Activated CD8-positive, alpha-beta memory T cell treated with anti-CD3 and anti-CD28 coated beads, Interleukin-2, amount 50 U/mL, for 4 hours (primary cell): ENCODE measurements around the gene ADGRB2.

ENCODE experiments used
- DNase-seq: peaks from one replicate; pipeline ENCODE4 v3.0.0-alpha.2; 2020

ADGRB2 gene

DNA sequence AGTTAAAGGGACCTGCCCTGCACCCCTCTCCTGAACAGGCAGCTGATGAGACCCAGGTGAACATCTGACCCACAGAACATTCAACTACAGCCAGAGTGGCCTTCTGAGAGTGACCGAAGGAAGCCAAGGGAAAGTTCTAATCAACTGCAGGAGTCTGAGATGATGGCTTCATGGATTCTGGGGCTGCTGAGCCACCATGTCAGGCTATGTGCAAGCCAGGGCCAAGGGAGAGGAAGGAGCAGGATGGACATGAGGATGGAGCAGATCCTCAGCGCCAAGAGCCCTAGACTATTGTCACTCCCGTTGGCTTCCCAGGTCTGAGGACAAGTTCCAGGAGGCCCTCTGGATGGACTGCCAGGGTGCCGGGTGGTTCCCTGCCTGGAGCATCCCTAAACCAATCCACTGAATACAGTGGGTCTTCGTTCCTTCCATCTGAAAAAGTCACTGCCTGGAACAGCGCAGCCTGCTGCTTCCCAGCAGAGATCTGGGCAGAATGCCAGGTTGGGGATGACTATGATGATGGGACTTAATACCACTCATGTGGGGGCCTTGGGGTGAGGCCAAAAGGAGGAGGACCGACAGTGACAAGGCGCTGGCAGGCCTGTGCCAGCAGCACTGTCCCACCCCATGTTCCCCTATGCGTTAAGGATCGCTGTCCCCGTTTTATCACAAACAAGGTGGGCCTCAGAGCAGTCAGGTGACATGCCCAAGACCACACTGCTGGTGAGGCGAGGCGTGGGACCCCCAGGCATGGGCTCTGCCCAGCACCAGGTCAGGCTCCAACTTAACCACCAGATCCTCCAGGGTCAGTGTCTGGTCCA, 31.9 kb upstream of the ADGRB2 start:
- no peak for DNase-seq

DNA sequence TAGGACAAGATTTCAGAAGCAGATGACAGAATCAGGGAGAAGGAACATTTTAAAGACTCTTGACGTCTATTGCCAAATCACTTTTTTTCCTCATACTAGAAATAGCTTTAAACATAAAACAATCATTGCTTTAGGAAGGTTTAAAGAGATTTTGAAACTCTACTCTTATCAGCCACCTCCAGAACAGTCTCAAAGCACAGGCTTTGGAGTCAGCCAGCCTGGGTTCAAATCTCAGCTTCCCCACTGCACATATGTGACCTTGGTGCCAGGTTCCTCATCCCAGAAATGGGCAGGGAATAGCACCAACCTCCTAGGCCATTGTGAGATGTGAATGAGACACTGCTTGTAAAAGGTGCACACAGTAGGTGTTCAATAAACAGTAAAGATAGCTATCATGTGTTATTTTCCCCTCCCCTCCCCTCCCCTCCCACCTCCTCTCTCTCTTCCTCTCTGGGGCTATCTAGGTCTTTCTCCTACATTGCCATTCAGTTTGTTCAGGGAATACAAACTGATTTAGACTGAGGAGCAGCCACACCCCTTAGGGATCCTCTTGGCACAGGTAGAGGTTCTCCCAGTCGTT, 31.0 kb upstream of the ADGRB2 start:
- no peak for DNase-seq

DNA sequence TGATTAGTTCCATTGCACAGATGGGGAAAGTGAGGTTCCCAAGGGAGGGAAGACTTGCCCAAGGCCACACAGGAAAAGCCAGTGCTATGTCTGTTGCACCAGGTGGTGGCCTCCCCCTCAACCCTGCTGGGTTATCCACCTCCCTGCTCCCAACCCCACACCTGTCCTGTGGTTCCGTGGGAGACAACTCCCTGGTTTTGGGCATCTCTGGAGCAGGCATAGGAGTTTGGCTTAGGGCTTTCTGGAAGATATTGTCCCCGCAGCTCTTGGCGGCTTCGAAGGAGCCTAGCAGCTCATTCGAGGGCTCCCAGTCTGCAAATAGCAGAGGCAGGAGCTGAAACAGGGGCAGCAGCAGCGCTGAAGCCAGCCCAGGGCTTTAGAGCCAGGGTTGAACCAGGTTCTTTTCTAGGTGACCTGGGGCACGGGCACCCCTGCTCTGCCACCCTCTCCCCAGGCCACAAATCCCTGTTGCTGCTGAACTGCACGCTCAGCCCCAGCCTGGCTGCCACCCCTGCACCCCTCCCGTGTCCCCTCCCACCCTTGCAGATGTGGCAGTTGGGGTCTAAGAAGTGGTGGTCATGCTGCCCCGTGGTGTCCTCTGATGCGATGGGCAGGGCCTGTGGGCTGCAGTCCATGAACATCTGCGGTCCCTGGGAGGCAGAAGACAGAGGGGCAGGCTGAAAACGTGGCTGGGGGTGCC, 29.6 kb upstream of the ADGRB2 start:
- no peak for DNase-seq

DNA sequence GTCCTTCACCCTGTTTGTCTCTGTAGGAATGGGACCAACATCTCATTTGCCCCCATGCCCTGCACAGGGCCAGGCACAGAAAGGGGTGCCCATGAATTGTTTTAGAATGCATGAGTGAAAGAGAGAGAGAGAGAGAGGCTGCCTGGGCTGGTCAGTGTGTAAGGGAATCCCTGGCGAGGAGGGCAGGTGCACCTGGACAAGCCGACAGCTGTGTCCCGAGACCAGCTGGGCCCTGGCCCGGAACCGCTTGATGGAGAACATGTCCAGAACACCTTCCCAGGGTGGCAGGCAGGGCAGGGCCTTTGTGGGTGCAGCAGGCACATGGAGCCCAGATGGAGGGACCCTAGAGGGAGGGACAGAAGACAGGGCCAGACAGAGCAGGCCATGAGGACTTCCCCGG, 28.9 kb upstream of the ADGRB2 start:
- DNase-seq = no peak

DNA sequence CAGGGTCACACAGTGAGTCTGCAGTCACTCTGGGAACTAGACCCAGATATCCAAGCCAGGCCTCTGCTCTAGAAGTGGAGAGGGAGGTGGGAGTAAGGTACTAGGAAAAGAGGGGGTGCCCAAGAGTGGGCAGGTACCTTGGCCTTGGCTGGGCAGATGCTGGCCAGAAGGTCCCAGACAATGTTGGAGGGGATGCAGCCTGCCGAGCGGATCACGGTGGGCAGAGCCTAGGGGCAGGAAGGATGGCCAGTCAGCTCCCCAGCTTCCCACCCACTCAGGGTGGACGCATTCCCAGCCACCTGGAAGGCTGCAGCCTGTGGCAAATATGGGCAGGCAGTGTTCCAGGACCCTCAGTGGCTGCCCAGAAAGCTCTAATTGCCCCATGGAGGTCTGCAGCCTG, 28.4 kb upstream of the ADGRB2 start:
- DNase-seq = peak; percentile 13

DNA sequence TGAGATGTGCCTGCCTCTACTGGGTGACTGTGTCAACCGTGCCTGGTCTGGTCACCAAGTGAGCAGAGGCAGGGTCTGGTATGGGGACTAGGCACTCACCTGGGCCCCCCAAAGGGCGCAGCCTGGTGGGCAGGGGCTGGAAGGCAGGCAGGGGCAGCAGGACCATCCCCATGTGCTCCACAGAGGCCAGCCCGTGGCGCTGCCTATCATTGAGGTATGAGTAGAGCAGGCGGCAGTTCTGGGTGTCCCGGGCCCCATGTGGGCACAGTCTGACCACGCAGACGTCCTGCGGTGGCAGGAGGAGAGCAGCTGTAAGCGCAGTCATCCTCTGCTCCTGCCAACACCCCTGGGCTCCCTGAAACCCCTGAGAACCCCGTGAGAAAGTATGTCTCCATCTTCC, 28.0 kb upstream of the ADGRB2 start:
- peak; percentile 14 for DNase-seq

DNA sequence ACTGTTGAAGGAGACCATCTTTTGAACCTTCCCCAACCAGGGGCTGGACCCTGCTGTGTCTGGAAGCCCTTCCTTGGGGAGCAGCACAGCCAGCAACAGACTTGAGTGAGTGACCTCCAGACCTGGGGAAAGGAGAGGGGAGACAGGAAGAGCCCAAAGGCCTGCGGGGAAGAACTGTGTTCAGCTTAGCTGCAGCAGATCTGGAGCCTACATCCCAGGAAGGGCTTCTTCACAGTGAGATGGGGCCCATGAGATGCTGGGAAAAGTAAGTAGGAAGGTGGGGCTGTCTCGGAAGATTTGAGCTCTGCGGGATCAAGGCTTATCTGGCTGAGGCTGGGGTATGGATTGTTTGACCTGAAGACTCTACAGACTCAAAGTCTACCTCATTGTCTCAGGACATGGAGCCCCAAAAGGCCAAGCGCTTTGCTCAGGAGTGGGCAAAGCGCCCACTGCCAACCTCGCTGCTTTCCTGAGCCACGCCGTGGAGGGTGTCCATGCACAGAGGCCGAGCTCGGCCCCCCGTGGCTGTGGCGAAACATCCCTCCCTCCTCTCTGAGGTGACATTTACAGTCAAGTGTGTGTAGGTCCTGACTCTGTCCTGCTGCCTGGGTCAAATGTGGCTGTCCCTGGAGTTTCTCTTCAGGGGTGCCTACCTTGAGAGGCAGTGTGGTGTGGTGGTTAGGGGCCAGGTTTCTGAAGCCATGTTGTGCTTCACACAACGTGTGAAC, 27.2 kb upstream of the ADGRB2 start:
- peak; percentile 7 for DNase-seq

DNA sequence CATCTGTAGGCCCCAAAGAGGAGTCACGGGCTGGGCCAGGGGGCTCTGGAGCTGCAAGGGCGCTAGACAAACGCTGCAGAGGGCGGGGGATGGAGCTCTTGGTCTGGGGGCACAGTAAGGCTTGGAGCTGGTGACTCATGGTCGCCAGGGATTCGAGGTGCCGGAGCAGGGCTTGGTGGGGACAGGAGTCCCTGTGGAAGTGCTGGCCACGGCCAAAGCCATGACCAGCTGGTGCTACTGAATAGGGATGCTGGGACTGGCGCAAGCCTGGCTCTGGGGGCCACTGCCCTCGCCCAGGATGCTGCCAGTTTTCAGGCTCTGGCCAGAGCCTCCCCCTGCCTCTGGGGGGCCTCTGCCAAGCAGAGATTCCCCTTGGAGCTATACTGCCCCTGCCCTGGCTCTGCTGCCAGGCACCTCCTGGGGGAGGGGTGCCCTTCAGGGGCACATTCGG, 26.5 kb upstream of the ADGRB2 start:
- DNase-seq = peak; percentile 10

DNA sequence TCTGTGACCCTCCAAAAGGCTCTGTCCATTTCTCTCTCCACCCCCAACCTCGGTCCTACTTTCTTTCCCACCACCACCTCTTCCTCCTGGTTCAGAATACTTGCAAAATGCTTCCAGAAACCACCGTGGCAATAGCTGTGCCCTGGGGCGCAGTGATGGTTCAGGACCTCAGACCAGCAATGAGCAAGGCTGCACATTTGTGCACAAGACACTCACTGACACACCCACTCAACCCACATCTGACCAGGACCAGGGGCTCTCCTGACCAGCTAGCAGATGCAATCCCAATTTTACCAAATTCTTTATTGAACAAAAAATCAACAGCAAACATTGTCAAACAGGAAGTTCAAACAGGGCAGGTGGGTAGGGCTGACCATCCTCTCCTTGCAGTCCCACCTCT, 26.0 kb upstream of the ADGRB2 start:
- DNase-seq = peak; percentile 1

DNA sequence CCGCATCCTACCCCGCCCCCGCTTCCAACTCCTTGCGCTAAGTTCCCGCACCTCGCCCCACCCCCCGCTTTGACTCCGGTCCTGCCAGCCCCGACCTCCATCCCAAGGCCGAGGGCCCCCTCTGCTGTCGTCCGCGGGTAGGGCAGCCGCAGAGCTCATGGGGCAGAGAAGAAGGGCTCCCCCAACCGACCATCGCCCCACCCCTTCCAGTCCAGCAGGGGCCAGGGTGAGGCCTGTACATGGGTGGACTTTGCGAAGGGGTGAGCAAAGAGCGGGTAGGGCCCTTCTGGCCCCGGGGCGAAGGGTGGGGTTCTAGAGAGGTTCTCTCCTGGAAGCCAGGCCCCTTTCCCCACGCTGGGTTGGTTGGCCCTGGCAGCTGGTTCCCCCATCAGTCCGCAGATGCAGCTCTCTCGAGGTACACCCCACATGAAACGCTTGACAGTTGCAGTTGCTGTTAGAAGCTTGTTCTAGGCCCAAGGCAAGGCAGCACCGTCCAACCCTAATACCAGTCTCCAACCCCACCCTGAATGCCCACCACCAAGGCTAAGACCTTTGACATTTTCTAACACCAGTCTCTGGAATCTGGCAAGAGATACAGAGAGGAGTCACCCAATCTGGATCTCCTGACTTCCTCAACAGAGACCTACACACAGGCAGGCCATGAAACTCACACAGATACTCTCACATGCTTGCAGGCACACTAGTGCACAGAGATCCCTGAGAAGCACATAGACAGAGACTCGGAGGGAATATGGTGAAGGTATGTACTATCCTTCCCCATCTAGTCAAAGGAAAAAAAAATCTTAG, 25.3 kb upstream of the ADGRB2 start:
- peak; percentile 99 for DNase-seq

DNA sequence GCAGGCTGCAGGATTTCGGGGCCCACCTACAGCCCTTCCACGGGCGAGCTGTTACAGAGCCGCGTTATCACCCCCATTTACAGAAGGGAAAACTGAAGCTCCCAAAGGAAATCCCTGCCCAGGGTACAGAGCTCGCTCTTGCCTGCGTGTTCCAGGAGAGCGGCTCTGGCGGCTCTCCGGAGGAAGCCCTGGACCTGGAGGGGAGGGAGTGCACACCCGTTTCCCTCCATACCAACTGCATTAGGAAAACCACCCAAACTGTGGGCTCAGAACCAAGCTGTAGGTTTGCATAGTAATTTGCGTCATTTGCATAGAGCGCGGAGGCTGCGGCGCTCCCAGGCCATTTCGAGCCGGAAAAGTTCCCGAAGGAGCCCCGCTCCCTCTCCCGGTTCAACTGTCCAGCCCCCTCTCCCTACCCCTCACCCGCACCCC, 24.7 kb upstream of the ADGRB2 start:
- DNase-seq = no peak

DNA sequence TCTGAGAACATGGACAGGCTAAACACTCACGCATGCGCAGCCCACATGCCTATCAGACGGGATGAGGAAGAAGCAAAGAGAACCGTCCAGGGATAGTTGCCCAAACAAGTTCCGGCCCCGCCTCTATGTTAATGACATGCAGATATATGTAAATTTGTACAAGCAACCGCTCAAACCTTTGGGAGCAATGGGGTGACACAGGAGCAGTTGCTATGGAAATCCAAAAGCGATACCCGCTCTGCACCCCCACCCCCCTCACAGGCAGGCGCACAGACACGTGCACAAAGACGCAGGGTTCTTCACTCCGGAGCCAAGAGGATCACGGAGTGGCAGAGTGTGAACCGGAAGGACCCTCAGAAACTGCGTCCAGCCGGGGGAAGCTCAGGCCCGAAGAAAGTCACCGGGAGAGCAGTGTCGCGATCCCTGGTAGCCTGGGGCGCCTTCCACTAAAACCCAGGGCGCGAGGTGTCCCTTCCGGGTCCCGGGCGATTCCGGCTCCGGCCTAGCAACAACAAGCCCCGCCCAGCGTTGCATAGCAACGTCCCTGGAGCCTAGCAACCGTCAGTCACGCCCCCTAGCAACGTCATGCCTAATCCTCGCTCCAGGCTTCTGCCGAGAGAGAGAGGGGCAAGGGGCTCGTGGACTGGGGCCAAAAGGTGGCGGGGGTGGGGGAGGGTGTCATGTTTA, 24.1 kb upstream of the ADGRB2 start:
- DNase-seq = peak; percentile 84

DNA sequence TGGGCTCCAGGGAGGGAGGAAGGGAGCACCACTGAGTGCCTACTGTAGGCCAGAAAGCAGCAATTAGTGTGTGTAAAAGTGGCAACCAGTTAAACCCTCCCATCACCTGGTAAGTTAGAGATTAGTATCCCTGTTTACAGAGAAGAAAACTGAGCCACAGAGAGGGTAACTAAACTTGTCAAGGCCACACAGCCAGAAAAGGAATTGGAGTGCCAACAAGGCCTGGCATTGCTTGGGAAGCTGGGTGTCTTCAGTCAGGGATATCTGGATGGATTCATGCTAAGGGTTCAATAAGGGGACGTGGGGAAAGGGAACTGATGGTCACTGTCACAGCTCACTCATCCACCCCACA, 23.6 kb upstream of the ADGRB2 start:
- no peak for DNase-seq

DNA sequence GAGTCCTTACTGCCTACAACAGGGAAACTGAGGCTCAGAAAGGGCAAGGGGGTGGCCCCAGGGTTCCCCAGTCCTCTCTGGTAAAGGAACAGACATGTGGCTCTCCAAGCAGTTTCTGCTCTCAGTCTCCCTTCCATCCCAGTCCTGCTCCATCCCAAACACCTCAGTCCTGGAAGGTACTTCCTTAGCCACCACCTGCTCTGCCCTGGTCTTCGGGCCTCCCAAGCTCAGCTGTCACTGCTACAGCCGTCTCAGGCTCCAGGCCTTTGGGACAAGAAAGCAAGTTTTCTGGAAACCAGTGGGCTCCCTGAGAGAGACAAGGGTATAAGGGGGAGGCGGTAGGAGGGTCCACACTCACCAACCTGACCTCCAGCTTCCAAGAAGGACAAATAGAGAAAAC, 23.1 kb upstream of the ADGRB2 start:
- peak; percentile 2 for DNase-seq

DNA sequence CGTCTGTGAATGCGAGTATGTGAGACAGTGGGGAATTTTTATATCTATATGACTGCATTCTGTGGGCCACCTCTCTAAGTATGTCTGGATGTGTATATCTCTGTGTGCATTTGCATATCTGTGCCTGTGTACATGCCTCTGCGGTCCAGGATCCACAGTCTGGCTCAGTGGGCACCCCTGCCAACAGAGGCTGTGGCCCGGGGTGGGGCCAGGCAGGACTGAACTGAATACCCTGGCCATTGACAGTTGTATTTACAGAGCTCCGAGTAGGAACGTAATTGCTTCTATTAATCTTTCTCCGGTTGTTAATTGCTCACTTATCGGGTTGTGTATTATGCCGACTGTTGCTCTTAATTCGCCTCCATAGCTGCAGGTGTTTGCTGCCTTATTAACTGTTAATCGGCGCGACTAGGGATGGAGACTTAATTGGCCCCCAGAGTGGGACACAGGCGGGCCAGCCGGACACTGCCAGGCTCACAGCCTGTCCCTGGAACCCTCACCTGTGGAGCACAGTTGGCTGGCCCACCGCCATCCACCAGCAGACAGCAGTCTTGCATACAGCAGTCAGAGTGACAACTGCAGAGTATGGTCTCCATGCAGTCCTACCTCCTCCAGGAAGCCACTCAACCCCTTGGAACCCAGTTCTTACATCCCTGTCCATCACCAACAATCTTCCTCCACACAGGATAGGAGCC, 22.4 kb upstream of the ADGRB2 start:
- peak; percentile 8 for DNase-seq

DNA sequence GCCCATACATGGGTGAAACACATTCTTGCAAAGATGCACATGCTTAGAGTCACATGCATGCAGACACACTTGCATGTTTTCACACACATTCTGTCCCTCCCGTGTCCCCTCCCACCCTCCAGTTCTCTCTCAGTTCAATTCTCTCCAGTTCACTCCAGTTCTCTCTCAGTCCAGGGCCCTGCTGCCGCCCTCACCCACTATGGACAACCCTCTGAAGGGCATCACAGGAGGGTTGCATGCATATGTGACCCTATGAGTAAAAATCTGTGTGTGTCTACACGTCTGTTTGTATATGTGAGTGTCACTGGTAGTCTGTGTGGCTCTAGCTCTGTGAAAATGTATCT, 21.8 kb upstream of the ADGRB2 start:
- DNase-seq = peak; percentile 1

DNA sequence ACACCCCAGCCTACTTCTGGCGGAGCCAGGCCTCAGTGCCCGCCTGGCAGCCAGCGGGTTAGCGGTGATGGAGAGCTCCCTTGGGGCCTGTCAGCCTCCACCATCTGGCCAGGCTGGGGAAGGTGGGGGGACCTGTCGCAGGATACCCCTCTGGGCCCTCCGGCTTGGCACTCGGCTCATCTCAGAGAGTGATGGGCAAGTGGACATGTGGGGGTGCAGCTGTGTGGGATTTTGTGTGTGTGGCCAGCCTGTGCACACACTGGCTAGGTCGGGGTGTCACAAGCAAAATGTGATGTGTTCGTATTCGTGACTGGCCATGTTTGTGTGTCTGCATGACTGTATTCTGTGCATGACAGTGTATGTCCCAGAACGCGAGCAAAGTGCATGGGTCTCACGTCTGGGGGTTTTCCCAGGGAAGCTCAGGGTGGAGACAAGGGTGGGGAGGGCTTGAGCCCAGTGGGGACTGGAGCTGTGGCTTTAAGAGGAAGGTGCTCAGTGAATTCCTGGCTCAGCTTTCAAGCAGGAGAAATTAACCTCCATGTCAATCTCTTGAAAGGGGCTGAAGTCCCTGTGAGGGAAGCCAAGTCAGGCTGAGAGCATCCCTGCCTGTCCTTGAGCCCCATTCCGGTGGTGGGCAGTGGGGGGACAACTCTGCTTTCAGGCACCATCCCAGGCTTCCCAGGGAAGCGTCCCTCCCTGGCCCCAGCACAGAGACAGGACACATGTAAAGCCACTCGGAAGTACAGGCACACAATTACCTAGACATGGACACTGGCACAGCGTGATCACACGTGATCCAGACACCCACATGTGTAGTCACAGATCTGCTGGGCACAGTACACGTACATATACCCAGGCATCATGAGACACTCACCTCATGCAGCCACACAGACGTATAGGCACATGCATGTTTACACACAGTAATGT, 21.1 kb upstream of the ADGRB2 start:
- DNase-seq = peak; percentile 6

DNA sequence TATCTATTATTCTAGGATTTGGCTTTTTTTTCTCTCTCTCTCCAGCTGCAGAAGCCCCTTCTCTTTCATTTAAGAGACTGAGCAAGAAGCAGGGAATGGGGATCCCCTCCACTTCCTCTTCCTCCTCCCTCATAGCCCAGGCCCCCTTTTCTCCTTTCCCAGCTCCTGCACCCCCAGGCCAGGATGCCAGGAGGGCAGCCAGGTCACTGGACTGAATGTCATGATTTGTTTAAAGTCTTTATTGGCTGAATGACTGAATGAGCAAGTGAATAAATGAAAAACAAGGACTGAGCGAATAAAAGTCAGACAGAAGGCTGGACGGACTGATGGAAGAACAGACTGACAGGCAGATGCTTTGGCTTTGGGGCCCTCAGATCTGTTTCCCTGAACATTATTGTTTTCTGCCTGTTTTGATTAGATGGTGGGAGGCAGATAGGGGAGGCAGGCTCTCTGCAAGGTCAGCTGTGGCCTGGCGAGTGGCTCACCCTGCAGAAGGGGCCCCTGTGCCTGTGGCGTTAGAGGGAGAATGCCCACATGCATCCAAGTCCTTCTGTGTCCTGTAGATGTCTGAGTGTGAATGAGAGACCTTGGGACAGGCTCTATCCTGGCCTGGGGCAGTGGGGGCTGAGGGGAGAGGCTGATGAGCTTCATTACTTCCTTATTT, 20.3 kb upstream of the ADGRB2 start:
- DNase-seq = no peak

DNA sequence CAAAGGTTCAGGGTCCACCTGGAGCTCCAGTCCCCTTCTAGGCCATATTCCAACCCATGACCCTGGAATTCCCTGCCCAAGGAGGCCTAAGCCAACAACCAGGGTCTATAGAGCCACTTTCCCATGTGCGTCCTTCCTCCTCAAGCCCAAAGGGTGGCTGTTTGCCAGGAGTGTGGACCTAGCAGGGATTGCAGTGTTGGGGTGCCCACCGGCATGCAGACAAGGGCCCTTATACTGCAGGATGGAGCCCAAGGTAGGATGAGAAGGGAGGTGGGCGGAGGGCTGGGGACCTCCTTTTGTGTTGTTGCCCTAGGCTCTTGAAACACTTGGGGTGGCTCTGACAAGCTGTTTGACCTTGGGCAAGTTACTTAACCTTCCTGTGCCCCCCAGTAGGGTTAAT, 19.7 kb upstream of the ADGRB2 start:
- no peak for DNase-seq
